Panc1 (cell line): ENCODE measurements around the gene KAZN. TPM values are rescaled to one million over a fixed set of nuclear protein-coding genes. Genes with fewer than 3 reads are reported as not detected.

Experiments used
- ATAC-seq: fragments of 200-7000 bp; cut with Tn5 transposase; 2 replicates; pipeline ENCODE4 v1.9.1; 2020; ENCODE audit warnings: mild to moderate bottlenecking, moderate library complexity
- BruUV-seq: library from RNA; stranded (reverse); fragments of 400-500 nt; replicated peaks from 2 replicates; lab custom pipeline; 2021; lab: Mats Ljungman, UMichigan
- CTCF ChIA-PET: fragments of 300-600 bp; sonication (Branson Sonifier 250); formaldehyde crosslinking; loops from one replicate; lab custom pipeline; 2022; ENCODE audit warnings: antibody characterized with exemption; lab: Charles Lee
- POLR2A ChIA-PET: fragments of 300-600 bp; sonication (Branson Sonifier 250); formaldehyde crosslinking; loops from one replicate; lab custom pipeline; 2022; ENCODE audit warnings: antibody characterized with exemption; lab: Charles Lee
- DNase-seq: peaks from one replicate; pipeline ENCODE4 v3.0.0-alpha.2; 2010; ENCODE audit warnings: low read depth, low spot score
- H3K27ac ChIP-seq: 2 replicates; pipeline ENCODE4 v1.5.1; 2011; ENCODE audit warnings: mild to moderate bottlenecking, low read length, inconsistent platforms
- H3K27me3 ChIP-seq: fragments of 200-500 bp; sonication (Bioruptor generic); 2 replicates; pipeline ENCODE4 v1.6.0; 2014; ENCODE audit warnings: low read length, inconsistent platforms; ENCODE audit not compliant: control insufficient read depth, insufficient read depth
- H3K36me3 ChIP-seq: fragments of 200-500 bp; sonication (Bioruptor generic); 2 replicates; pipeline ENCODE4 v1.5.1; 2014; ENCODE audit warnings: inconsistent platforms, mild to moderate bottlenecking, low read length, moderate library complexity; ENCODE audit not compliant: control insufficient read depth, insufficient read depth
- H3K4me1 ChIP-seq: 2 replicates; pipeline ENCODE4 v1.5.1; 2011; ENCODE audit warnings: inconsistent platforms, mild to moderate bottlenecking, low read length, moderate library complexity; ENCODE audit not compliant: control insufficient read depth, insufficient read depth
- H3K4me3 ChIP-seq, 2 experiments: 2 replicates each; pipeline ENCODE4 v1.5.1; 2011 to 2012; ENCODE audit warnings: low read depth in 2 of 2, low read length in 2 of 2, mild to moderate bottlenecking in 2 of 2, inconsistent platforms in 1 of 2, moderate library complexity in 1 of 2
- H3K9me3 ChIP-seq: fragments of 200-500 bp; sonication (Bioruptor generic); 2 replicates; pipeline ENCODE4 v1.5.1; 2014; ENCODE audit warnings: low read depth, mild to moderate bottlenecking, inconsistent platforms, low read length, moderate library complexity; ENCODE audit not compliant: control insufficient read depth, insufficient read depth
- CTCF ChIP-seq: fragments of 450-650 bp; IDR thresholded peaks from 2 replicates; pipeline ENCODE4 v1.5.1; 2017; ENCODE audit warnings: mild to moderate bottlenecking
- POLR2AphosphoS5 ChIP-seq: IDR thresholded peaks from 2 replicates; pipeline ENCODE4 v1.6.1; 2012; ENCODE audit warnings: mild to moderate bottlenecking, low read depth, low read length, moderate library complexity
- REST ChIP-seq, 2 experiments: IDR thresholded peaks; 2 replicates each; pipeline ENCODE4 v1.6.1; 2011 to 2012; ENCODE audit warnings: low read depth in 2 of 2, control low read depth in 1 of 2, low read length in 1 of 2, mild to moderate bottlenecking in 1 of 2, moderate library complexity in 1 of 2; ENCODE audit not compliant: insufficient read depth in 1 of 2
- SIN3A ChIP-seq: IDR thresholded peaks from 2 replicates; pipeline ENCODE4 v1.6.1; 2012; ENCODE audit warnings: low read depth, mild to moderate bottlenecking, low read length, moderate library complexity, borderline replicate concordance; ENCODE audit not compliant: insufficient read depth
- TCF7L2 ChIP-seq: IDR thresholded peaks from 2 replicates; pipeline ENCODE4 v1.6.1; 2011; ENCODE audit warnings: mild to moderate bottlenecking, low read depth, low read length, inconsistent platforms
- in situ Hi-C: cut with HindIII; loops from 2 replicates; pipeline ENCODE4 v1.10.0; 2016; ENCODE audit warnings: low sequenced_read_pairs, low pct_unique_long_range_greater_than_20kb
- intact Hi-C: fragments of 100-400 bp; cut with micrococcal nuclease; formaldehyde crosslinking; loops from one replicate; pipeline ENCODE4 v1.10.0; 2022; ENCODE audit not compliant: unreplicated experiment
- total RNA-seq: library from RNA; stranded (reverse); gene quantifications from one replicate; pipeline ENCODE4 v1.2.1, GENCODE V29; 2021; ENCODE audit not compliant: unreplicated experiment

Gene KAZN
- total RNA-seq, 1 experiment from 2014 or later, result 6.6 TPM

- no TSS peak for BruUV-seq
- DNase-seq, result no peak
- intact Hi-C loops, result no loop called here
- Histone ChIP-seq H3K27me3 (peaks cover 2% of the 10 kb centered on the region; the same call in 1 of the 2 replicates), H3K4me3 (no peak overlapping the region), H3K9me3 (peaks cover 4% of the 10 kb centered on the region; the same call in 1 of the 2 replicates), H3K27ac (no peak overlapping the region), H3K4me1 (no peaks in the 10 kb centered on the region), H3K36me3 (no peaks in the 10 kb centered on the region)
- ChIA-PET CTCF (no interaction called here), POLR2A (no interaction called here)
- no peak for ATAC-seq
- in situ Hi-C loops, result no loop called here
- TF ChIP-seq POLR2AphosphoS5, result no peak
- no peak for TF ChIP-seq CTCF
- TF ChIP-seq REST (IDR thresholded peaks at IDR 0.05; ENCODE audit: insufficient read depth in 1 of 2, low read depth in 2 of 2, low read length in 1 of 2), result no peak
- no peak for TF ChIP-seq TCF7L2
- TF ChIP-seq SIN3A, result no peak
Observed at GRCh38 chr1:15107911-15108310, 509.4 kb downstream of the KAZN start.

GRCh38 chr1:15110128-15110866, 511.8 kb downstream of the KAZN start:
- intact Hi-C loops, result no loop called here
- Histone ChIP-seq H3K9me3 (no peaks in the 10 kb centered on the region), H3K27ac (no peak overlapping the region), H3K27me3 (no peaks in the 10 kb centered on the region), H3K4me3 (no peak overlapping the region), H3K4me1 (no peaks in the 10 kb centered on the region), H3K36me3 (no peaks in the 10 kb centered on the region)
- in situ Hi-C loops, result no loop called here
- TF ChIP-seq TCF7L2 (no peak), SIN3A (no peak), REST (IDR thresholded peaks at IDR 0.05; ENCODE audit: insufficient read depth in 1 of 2, low read depth in 2 of 2, low read length in 1 of 2) (no peak), CTCF (no peak), POLR2AphosphoS5 (no peak)
- BruUV-seq, result no TSS peak
- ChIA-PET POLR2A (no interaction called here), CTCF (interaction anchor here (0.6 kb wide), 1 partner anchor 1585 kb away, joined by 4 read pairs; no protein-coding TSS in a partner anchor)
- DNase-seq, result no peak
- no peak for ATAC-seq
